Gastrocnemius medialis (tissue), 4 donors: ENCODE data around the gene COL21A1. TPM values are rescaled to one million over a fixed set of nuclear protein-coding genes. Genes with fewer than 3 reads are reported as not detected.
A peak's percentile ranks its signal among the peaks of the same experiment; 100 is the strongest.

Experiments
- ATAC-seq, 2 donors: fragments of 150-250 bp; one replicate each; pipeline ENCODE4 v1.9.1; 2016
- DNase-seq, 2 donors: peaks; one replicate each; pipeline ENCODE4 v3.0.0-alpha.2; 2019
- H3K27ac ChIP-seq, 4 donors: fragments of 200-600 bp; sonication (generic); 1 replicate in 1 of 4; 2 replicates in 3 of 4; pipeline ENCODE4 v1.5.1; 2016 to 2018; ENCODE audit warnings: mild to moderate bottlenecking in 2 of 4, moderate library complexity in 1 of 4
- H3K27me3 ChIP-seq, 3 donors: fragments of 200-600 bp; sonication (generic) in 2 of 3; 1 replicate in 1 of 3; 2 replicates in 2 of 3; pipeline versions ENCODE4 v1.5.1 to v1.6.0; 2016 to 2019; ENCODE audit warnings: mild to moderate bottlenecking in 1 of 3, moderate library complexity in 1 of 3
- H3K36me3 ChIP-seq, 2 donors: fragments of 200-600 bp; sonication (generic) in 1 of 2; one replicate each; pipeline ENCODE4 v1.5.1; 2017 to 2018
- H3K4me1 ChIP-seq, 2 donors: fragments of 200-600 bp; sonication (generic) in 1 of 2; one replicate each; pipeline ENCODE4 v1.5.1; 2016 to 2017; ENCODE audit warnings: mild to moderate bottlenecking in 2 of 2
- H3K4me3 ChIP-seq, 4 donors: fragments of 200-600 bp; sonication (generic) in 3 of 4; 1 replicate in 1 of 4; 2 replicates in 3 of 4; pipeline ENCODE4 v1.5.1; 2016 to 2019; ENCODE audit warnings: mild to moderate bottlenecking in 2 of 4
- H3K9me3 ChIP-seq, 3 donors: fragments of 200-600 bp; sonication (generic) in 2 of 3; 1 replicate in 1 of 3; 2 replicates in 2 of 3; pipeline ENCODE4 v1.5.1; 2016 to 2019
- CTCF ChIP-seq, 5 experiments: fragments of 450-650 bp in 3 of 5; fragments of 200-600 bp in 2 of 5; sonication (generic) in 2 of 5; IDR thresholded peaks in 4 of 5; conservative IDR thresholded peaks in 1 of 5; 1 replicate in 4 of 5; 2 replicates in 1 of 5; pipeline ENCODE4 v1.5.1; 2016 to 2019; ENCODE audit warnings: antibody characterized with exemption in 5 of 5, mild to moderate bottlenecking in 3 of 5, moderate library complexity in 3 of 5
- POLR2A ChIP-seq, 2 donors: fragments of 450-650 bp; IDR thresholded peaks; one replicate each; pipeline ENCODE4 v1.6.1; 2017; ENCODE audit warnings: antibody characterized with exemption in 2 of 2, mild to moderate bottlenecking in 2 of 2, moderate library complexity in 2 of 2
- in situ Hi-C, 4 donors: fragments of 200-750 bp; cut with MboI; loops; one replicate each; pipeline versions ENCODE4 v1.15.0 to v1.8.0; 2017; ENCODE audit warnings: low sequenced_read_pairs in 4 of 4
- intact Hi-C: fragments of 100-400 bp; cut with DNase I; formaldehyde crosslinking; loops from one replicate; pipeline ENCODE4 v1.15.1; 2023; ENCODE audit warnings: low total_unique reads
- total RNA-seq, 4 donors: library from RNA; depleted of rRNA; stranded (reverse); fragments of >200 nt; gene quantifications; one replicate each; pipeline versions ENCODE4 v1.1.0 to v1.2.3, GENCODE V29; 2016

The COL21A1 gene
- total RNA-seq, 4 donors from 2014 or later, result 0.19 to 1.1 (median 0.61) TPM

- intact Hi-C loops (no loop called here), in situ Hi-C loops (no loop called here)
- H3K4me1 ChIP-seq, result no peaks in the 10 kb centered on the region
- H3K4me3 ChIP-seq, result no peak overlapping the region
- no peaks in the 10 kb centered on the region for H3K27me3 ChIP-seq
- H3K36me3 ChIP-seq, result no peaks in the 10 kb centered on the region
- H3K27ac ChIP-seq, result no peak overlapping the region
- DNase-seq (no peak), ATAC-seq (no peak)
- H3K9me3 ChIP-seq, result no peaks in the 10 kb centered on the region
- no peak for TF ChIP-seq CTCF (IDR thresholded peaks at IDR 0.05 in 4 of 5, conservative IDR thresholded peaks at IDR 0.05 in 1 of 5)
- TF ChIP-seq POLR2A (IDR thresholded peaks at IDR 0.05), result no peak
Measured at GRCh38 chr6:56076033-56076432, 171.3 kb downstream of the COL21A1 start.

GRCh38 chr6:56073761-56074160 lies 173.6 kb downstream of the COL21A1 start:
- intact Hi-C loops, result no loop called here

GRCh38 chr6:56073315-56073714 lies 174.1 kb downstream of the COL21A1 start:
- no peak for TF ChIP-seq CTCF (IDR thresholded peaks at IDR 0.05 in 4 of 5, conservative IDR thresholded peaks at IDR 0.05 in 1 of 5)
- TF ChIP-seq POLR2A (IDR thresholded peaks at IDR 0.05), result no peak
- intact Hi-C loops, result no loop called here
- no peak overlapping the region for H3K4me3 ChIP-seq
- no peak for DNase-seq
- H3K27me3 ChIP-seq, result no peaks in the 10 kb centered on the region
- H3K36me3 ChIP-seq, result no peaks in the 10 kb centered on the region
- ATAC-seq, result peak in 1 of 2 donors; percentile 39
- peak overlapping the region in 3 of 4 donors; percentile 8 to 41 (median 12) for H3K27ac ChIP-seq
- H3K4me1 ChIP-seq, result no peaks in the 10 kb centered on the region
- H3K9me3 ChIP-seq, result no peaks in the 10 kb centered on the region
- in situ Hi-C loops, result no loop called here

More at GRCh38 chr6:56073761-56074160, 173.6 kb downstream of the COL21A1 start:
- Histone ChIP-seq H3K4me3 (no peak overlapping the region), H3K36me3 (no peaks in the 10 kb centered on the region), H3K27me3 (no peaks in the 10 kb centered on the region), H3K27ac (peak overlapping the region in 2 of 4 donors; percentile 12 to 31), H3K9me3 (no peaks in the 10 kb centered on the region), H3K4me1 (no peaks in the 10 kb centered on the region)
- in situ Hi-C loops, result no loop called here
- DNase-seq (no peak), ATAC-seq (no peak)
- no peak for TF ChIP-seq CTCF (IDR thresholded peaks at IDR 0.05 in 4 of 5, conservative IDR thresholded peaks at IDR 0.05 in 1 of 5)
- no peak for TF ChIP-seq POLR2A (IDR thresholded peaks at IDR 0.05)

GRCh38 chr6:56072856-56073255 lies 174.5 kb downstream of the COL21A1 start:
- no peak overlapping the region for H3K4me3 ChIP-seq
- H3K4me1 ChIP-seq, result no peaks in the 10 kb centered on the region
- no peaks in the 10 kb centered on the region for H3K27me3 ChIP-seq
- intact Hi-C loops, result no loop called here
- in situ Hi-C loops, result no loop called here
- no peak for TF ChIP-seq CTCF (IDR thresholded peaks at IDR 0.05 in 4 of 5, conservative IDR thresholded peaks at IDR 0.05 in 1 of 5)
- no peak for TF ChIP-seq POLR2A (IDR thresholded peaks at IDR 0.05)
- peak overlapping the region in 2 of 4 donors; percentile 8 to 41 for H3K27ac ChIP-seq
- ATAC-seq (peak in 1 of 2 donors; percentile 58), DNase-seq (no peak)
- no peaks in the 10 kb centered on the region for H3K9me3 ChIP-seq
- no peaks in the 10 kb centered on the region for H3K36me3 ChIP-seq

GRCh38 chr6:56065408-56065807 lies 182.0 kb downstream of the COL21A1 start:
- Histone ChIP-seq H3K36me3 (no peaks in the 10 kb centered on the region), H3K4me1 (no peaks in the 10 kb centered on the region), H3K9me3 (no peaks in the 10 kb centered on the region), H3K27me3 (no peaks in the 10 kb centered on the region), H3K4me3 (no peak overlapping the region), H3K27ac (no peak overlapping the region)
- ATAC-seq (no peak), DNase-seq (no peak)
- TF ChIP-seq POLR2A (IDR thresholded peaks at IDR 0.05) (no peak), CTCF (IDR thresholded peaks at IDR 0.05 in 4 of 5, conservative IDR thresholded peaks at IDR 0.05 in 1 of 5) (no peak)
- intact Hi-C loops (no loop called here), in situ Hi-C loops (no loop called here)
